ENCODE measurements around the gene GSTA3.
"Not testable (repeated sequence)": the region's sequence is repeated elsewhere in the genome, so short reads cannot be mapped to it uniquely, and the experiment has no call there.

GSTA3 gene

DNA sequence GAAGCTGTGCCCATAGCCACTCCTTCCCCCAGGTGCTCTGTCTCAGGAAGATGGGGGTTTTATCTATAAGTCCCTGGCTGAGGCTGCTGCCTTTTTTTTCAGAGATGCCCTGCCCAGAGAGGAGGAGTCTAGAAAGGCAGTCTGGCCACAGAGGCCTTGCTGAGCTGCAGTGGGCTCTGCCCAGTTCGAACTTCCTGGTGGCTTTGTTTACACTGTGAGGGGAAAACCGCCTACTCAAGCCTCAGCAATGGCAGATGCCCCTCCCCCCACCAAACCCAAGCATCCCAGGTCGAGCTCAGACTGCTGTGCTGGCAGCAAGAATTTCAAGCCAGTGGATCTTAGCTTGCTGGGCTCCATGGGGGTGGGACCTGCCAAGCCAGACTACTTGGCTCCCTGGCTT lies 53.4 kb downstream of the GSTA3 start:
- DNase-seq, result not testable (repeated sequence)

DNA sequence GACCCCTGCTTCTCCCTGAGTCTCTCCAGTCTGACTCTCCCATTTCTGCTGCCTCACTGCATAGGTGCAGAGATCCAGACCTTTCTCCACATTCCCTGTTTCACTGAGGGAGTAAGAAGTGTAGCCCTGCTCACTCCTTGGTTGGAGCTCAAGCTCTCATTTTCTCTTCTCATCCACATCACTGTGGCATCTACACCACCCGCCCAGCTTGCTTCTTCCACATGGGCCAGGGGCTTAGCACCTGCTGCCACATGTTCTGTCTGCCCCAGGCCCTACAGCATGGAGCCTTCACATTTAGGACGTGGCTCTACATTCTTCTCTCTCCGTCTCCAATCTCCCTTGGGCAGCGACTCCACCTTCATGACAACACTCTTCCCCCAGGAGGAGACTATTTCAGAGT lies 60.4 kb downstream of the GSTA3 start:
- no peak for DNase-seq

Data from activated CD8-positive, alpha-beta memory T cell treated with anti-CD3 and anti-CD28 coated beads for 24 hours (primary cell).